PC-3 (cell line): ENCODE measurements around the gene PSMA4.

Experiments used
- EZH2 ChIP-seq: fragments of 300-600 bp; sonication (generic); IDR thresholded peaks from one replicate; pipeline ENCODE4 v1.6.1; 2017; ENCODE audit warnings: antibody characterized with exemption, mild to moderate bottlenecking, low read length; ENCODE audit not compliant: unreplicated experiment
- TF ChIP-seq, protein P1 (sequence below): fragments of 300-600 bp; sonication (generic); conservative IDR thresholded peaks from 2 replicates; pipeline ENCODE4 v1.5.1; 2017; ENCODE audit warnings: antibody characterized with exemption, low read depth, mild to moderate bottlenecking, low read length

DNA sequence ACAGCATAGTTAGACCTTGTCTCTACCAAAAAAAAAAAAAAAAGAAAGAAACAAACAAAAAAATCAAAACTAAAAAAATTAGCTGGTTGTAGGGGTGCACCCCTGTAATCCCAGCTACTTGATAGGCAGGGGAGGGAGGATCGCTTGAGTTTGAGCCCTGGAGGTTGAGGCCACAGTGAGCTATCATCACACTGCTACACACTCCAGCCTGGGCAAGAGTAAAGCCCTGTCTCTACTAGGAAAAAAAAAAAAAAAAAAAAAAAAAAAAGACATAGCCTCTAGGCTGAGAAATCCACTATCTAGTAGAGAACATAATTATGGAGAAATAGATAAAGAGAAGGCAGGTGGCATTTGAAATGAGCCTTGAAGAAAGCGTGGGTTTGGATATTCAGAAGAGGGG, 22.8 kb downstream of the PSMA4 start:
- TF ChIP-seq, protein P1, sequence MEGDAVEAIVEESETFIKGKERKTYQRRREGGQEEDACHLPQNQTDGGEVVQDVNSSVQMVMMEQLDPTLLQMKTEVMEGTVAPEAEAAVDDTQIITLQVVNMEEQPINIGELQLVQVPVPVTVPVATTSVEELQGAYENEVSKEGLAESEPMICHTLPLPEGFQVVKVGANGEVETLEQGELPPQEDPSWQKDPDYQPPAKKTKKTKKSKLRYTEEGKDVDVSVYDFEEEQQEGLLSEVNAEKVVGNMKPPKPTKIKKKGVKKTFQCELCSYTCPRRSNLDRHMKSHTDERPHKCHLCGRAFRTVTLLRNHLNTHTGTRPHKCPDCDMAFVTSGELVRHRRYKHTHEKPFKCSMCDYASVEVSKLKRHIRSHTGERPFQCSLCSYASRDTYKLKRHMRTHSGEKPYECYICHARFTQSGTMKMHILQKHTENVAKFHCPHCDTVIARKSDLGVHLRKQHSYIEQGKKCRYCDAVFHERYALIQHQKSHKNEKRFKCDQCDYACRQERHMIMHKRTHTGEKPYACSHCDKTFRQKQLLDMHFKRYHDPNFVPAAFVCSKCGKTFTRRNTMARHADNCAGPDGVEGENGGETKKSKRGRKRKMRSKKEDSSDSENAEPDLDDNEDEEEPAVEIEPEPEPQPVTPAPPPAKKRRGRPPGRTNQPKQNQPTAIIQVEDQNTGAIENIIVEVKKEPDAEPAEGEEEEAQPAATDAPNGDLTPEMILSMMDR, result no peak
- no peak for TF ChIP-seq EZH2
